SW480 (cell line): Measurements from ENCODE around the gene CNTNAP2.
"Not testable (repeated sequence)": the region's sequence is repeated elsewhere in the genome, so short reads cannot be mapped to it uniquely, and the experiment has no call there.

ENCODE experiments used
- DNase-seq: peaks from one replicate; pipeline ENCODE4 v3.0.0-alpha.2; 2016; ENCODE audit warnings: low spot score

Gene CNTNAP2

GRCh38 chr7:148318102-148318811 is 2201.7 kb downstream of the CNTNAP2 start:
- no peak for DNase-seq

- no peak for DNase-seq
These were observed 2202.2 kb downstream of the CNTNAP2 start for GRCh38 chr7:148318838-148319237.

- DNase-seq, result no peak
These were observed 2202.8 kb downstream of the CNTNAP2 start for GRCh38 chr7:148319316-148319808.

- no peak for DNase-seq
These were observed 2208.6 kb downstream of the CNTNAP2 start for GRCh38 chr7:148325208-148325607.

GRCh38 chr7:148327379-148327778 is 2210.8 kb downstream of the CNTNAP2 start:
- peak; percentile 88 for DNase-seq

- DNase-seq, result no peak
These were observed 2212.3 kb downstream of the CNTNAP2 start for GRCh38 chr7:148328906-148329305.

GRCh38 chr7:148330124-148330818 is 2213.7 kb downstream of the CNTNAP2 start:
- DNase-seq, result no peak

GRCh38 chr7:148330822-148331221 is 2214.2 kb downstream of the CNTNAP2 start:
- DNase-seq, result no peak

GRCh38 chr7:148331456-148331855 is 2214.9 kb downstream of the CNTNAP2 start:
- DNase-seq, result not testable (repeated sequence)

GRCh38 chr7:148332191-148333186 is 2215.9 kb downstream of the CNTNAP2 start:
- no peak for DNase-seq

- no peak for DNase-seq
These were observed 2217.9 kb downstream of the CNTNAP2 start for GRCh38 chr7:148334441-148334956.

GRCh38 chr7:148334959-148335577 is 2218.5 kb downstream of the CNTNAP2 start:
- DNase-seq, result peak; percentile 15

- DNase-seq, result no peak
These were observed 2219.2 kb downstream of the CNTNAP2 start for GRCh38 chr7:148335790-148336189.

GRCh38 chr7:148336411-148336810 is 2219.8 kb downstream of the CNTNAP2 start:
- no peak for DNase-seq

- DNase-seq, result no peak
These were observed 2220.8 kb downstream of the CNTNAP2 start for GRCh38 chr7:148337246-148337965.

- DNase-seq, result no peak
These were observed 2221.6 kb downstream of the CNTNAP2 start for GRCh38 chr7:148337995-148338747.

- DNase-seq, result no peak
These were observed 2224.1 kb downstream of the CNTNAP2 start for GRCh38 chr7:148340438-148341280.

- no peak for DNase-seq
These were observed 2227.8 kb downstream of the CNTNAP2 start for GRCh38 chr7:148344406-148344805.

- DNase-seq, result no peak
These were observed 2231.4 kb downstream of the CNTNAP2 start for GRCh38 chr7:148347981-148348380.
